ENCODE measurements around the gene TNFRSF11A. TPM values are rescaled to one million over a fixed set of nuclear protein-coding genes. Genes with fewer than 3 reads are reported as not detected.
A peak's percentile ranks its signal among the peaks of the same experiment; 100 is the strongest.

Gene TNFRSF11A
- total RNA-seq, 1 donor from 2014 or later, result 89.9 TPM

DNA sequence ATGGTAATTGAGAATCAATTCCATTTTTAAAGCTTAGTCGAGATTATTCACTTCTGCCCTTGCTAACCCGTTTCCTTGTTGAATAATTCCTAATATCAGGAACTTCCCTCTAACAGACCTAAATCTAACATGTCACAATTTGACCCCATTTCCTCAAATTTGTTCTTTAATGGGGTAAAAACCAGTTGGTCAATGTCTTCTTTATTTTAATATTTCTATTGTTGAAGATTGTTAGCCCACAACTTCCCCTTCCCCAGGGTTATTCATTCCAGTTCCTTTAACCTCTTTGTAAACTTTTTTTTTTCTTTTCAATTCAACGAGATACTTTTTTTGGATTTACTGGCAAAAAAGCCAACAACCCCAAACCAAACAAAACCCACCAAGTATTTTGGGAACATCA is 7.3 kb downstream of the TNFRSF11A start:
- Mint-ChIP-seq H3K4me1 (ENCODE audit: unreplicated experiment) (peaks cover 65% of the 10 kb centered on the region), H3K27me3 (ENCODE audit: unreplicated experiment) (peaks cover 1% of the 10 kb centered on the region), H3K4me3 (ENCODE audit: unreplicated experiment) (peak overlapping the region; percentile 7), H3K9me3 (ENCODE audit: unreplicated experiment) (no peaks in the 10 kb centered on the region), H3K36me3 (ENCODE audit: low read depth, unreplicated experiment) (peaks cover 19% of the 10 kb centered on the region), H3K27ac (ENCODE audit: unreplicated experiment) (no peak overlapping the region)
- DNase-seq (ENCODE audit: low spot score), result no peak
- TF ChIP-seq, protein P1, sequence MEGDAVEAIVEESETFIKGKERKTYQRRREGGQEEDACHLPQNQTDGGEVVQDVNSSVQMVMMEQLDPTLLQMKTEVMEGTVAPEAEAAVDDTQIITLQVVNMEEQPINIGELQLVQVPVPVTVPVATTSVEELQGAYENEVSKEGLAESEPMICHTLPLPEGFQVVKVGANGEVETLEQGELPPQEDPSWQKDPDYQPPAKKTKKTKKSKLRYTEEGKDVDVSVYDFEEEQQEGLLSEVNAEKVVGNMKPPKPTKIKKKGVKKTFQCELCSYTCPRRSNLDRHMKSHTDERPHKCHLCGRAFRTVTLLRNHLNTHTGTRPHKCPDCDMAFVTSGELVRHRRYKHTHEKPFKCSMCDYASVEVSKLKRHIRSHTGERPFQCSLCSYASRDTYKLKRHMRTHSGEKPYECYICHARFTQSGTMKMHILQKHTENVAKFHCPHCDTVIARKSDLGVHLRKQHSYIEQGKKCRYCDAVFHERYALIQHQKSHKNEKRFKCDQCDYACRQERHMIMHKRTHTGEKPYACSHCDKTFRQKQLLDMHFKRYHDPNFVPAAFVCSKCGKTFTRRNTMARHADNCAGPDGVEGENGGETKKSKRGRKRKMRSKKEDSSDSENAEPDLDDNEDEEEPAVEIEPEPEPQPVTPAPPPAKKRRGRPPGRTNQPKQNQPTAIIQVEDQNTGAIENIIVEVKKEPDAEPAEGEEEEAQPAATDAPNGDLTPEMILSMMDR (IDR thresholded peaks at IDR 0.05; ENCODE audit: unreplicated experiment), result no peak

DNA sequence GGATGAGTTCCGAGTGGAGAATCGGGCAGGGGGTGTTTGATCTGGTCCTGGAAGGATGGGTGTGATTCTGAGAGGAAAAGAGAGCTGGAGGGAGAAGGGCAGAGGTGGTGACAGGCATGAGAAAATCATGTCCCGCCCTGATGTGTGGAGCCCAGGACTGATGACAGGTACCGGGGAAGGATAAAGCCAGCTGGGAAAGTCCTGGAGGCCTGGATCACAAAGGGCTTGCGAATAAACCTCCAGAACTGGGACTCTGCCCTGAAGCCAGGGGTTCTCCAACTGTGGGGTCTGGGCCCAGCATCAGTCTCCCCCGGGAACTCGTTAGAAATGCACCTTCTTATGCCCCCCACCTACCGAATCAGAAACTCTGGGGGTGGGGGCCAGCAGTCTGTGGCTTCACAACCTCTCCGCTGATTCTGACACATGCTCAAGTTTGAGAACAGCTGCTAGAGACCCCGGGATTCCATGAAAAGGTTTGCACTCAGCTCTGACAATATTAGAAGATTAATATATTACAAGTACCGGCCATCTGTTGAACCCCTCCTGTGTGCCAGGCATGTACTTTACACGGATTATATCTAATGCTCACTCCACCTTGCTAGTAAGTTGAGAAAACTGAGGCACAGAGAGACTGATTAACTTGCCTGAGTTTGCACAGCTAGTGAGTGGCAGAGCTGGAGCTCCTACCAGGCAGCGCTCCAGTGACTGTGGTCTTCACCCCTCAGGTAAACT is 8.0 kb downstream of the TNFRSF11A start:
- H3K4me1 Mint-ChIP-seq (ENCODE audit: unreplicated experiment), result peaks cover 66% of the 10 kb centered on the region
- no peaks in the 10 kb centered on the region for H3K9me3 Mint-ChIP-seq (ENCODE audit: unreplicated experiment)
- peaks cover 15% of the 10 kb centered on the region for H3K36me3 Mint-ChIP-seq (ENCODE audit: low read depth, unreplicated experiment)
- H3K27ac Mint-ChIP-seq (ENCODE audit: unreplicated experiment), result peak overlapping the region; percentile 39
- DNase-seq (ENCODE audit: low spot score), result no peak
- peak overlapping the region; percentile 7 for H3K4me3 Mint-ChIP-seq (ENCODE audit: unreplicated experiment)
- TF ChIP-seq, protein P1 (IDR thresholded peaks at IDR 0.05; ENCODE audit: unreplicated experiment), result no peak
- no peaks in the 10 kb centered on the region for H3K27me3 Mint-ChIP-seq (ENCODE audit: unreplicated experiment)

DNA sequence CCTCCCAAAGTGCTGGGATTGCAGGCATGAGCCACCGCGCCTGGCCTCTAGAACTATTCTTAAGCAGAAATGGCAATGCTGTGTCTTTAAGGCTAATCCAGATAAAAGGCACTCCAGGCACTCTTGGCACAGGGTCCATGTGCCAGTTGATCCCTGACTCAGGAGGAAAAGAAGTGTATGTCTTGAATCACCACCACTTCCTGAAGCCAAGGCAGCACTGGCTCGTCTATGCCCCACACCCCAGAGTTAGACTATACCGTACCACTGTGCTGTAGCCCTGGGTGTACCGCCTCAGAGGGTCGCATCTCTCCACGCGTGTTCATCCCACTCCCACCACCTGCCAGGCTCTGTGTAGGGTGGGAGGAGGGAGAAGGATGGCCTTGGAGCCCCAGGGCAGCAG is 9.0 kb downstream of the TNFRSF11A start:
- no peaks in the 10 kb centered on the region for H3K9me3 Mint-ChIP-seq (ENCODE audit: unreplicated experiment)
- DNase-seq (ENCODE audit: low spot score), result no peak
- H3K4me3 Mint-ChIP-seq (ENCODE audit: unreplicated experiment), result no peak overlapping the region
- peaks cover 1% of the 10 kb centered on the region for H3K27me3 Mint-ChIP-seq (ENCODE audit: unreplicated experiment)
- TF ChIP-seq, protein P1 (IDR thresholded peaks at IDR 0.05; ENCODE audit: unreplicated experiment), result no peak
- H3K27ac Mint-ChIP-seq (ENCODE audit: unreplicated experiment), result no peak overlapping the region
- H3K36me3 Mint-ChIP-seq (ENCODE audit: low read depth, unreplicated experiment), result peaks cover 14% of the 10 kb centered on the region
- H3K4me1 Mint-ChIP-seq (ENCODE audit: unreplicated experiment), result peaks cover 66% of the 10 kb centered on the region

DNA sequence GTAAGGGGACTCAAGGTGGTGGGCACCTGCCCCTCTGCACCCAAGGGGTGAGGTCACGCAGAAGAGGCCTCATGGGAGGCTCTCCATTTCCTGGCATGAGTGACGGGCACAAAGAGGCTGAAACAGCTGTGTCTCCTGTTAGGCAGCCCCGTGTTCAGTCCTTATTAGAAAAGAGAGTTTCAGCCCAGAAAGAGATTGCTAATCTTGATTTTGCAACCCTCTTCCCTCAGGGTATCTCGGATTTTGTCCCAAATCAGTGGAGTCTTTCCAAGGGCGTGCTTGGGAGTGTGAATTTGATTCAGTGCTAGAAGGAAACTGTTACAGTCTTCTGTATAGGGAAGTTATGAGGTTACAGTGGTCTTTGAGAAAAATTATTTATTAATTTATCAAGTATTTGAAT is 10.4 kb downstream of the TNFRSF11A start:
- Mint-ChIP-seq H3K4me1 (ENCODE audit: unreplicated experiment) (peaks cover 60% of the 10 kb centered on the region), H3K27me3 (ENCODE audit: unreplicated experiment) (peaks cover 4% of the 10 kb centered on the region), H3K9me3 (ENCODE audit: unreplicated experiment) (no peaks in the 10 kb centered on the region), H3K27ac (ENCODE audit: unreplicated experiment) (no peak overlapping the region), H3K36me3 (ENCODE audit: low read depth, unreplicated experiment) (peaks cover 14% of the 10 kb centered on the region), H3K4me3 (ENCODE audit: unreplicated experiment) (no peak overlapping the region)
- DNase-seq (ENCODE audit: low spot score), result no peak
- TF ChIP-seq, protein P1 (IDR thresholded peaks at IDR 0.05; ENCODE audit: unreplicated experiment), result no peak

DNA sequence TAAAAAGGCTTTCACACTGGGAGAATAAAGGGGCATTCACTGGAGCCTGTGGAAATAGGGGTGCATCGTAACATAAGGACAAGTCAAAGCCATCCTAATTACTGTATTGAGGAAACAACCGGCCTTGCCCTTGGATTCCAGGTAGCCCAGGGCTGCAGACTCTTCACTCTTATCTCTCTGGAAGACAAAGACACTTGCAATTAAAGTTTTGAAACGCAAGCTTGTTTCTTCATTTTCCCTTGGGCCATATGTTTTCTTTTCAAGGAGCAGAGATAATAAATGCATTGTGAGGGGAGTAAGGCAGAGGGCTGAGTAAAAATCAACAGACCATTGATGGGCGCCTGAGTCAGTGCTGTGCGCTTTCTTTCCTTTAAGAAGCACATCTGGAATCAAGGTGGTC is 11.5 kb downstream of the TNFRSF11A start:
- TF ChIP-seq, protein P1 (IDR thresholded peaks at IDR 0.05; ENCODE audit: unreplicated experiment), result no peak
- no peaks in the 10 kb centered on the region for H3K9me3 Mint-ChIP-seq (ENCODE audit: unreplicated experiment)
- H3K4me1 Mint-ChIP-seq (ENCODE audit: unreplicated experiment), result peaks cover 60% of the 10 kb centered on the region
- no peak for DNase-seq (ENCODE audit: low spot score)
- no peak overlapping the region for H3K4me3 Mint-ChIP-seq (ENCODE audit: unreplicated experiment)
- peaks cover 5% of the 10 kb centered on the region for H3K27me3 Mint-ChIP-seq (ENCODE audit: unreplicated experiment)
- no peak overlapping the region for H3K27ac Mint-ChIP-seq (ENCODE audit: unreplicated experiment)
- H3K36me3 Mint-ChIP-seq (ENCODE audit: low read depth, unreplicated experiment), result peaks cover 18% of the 10 kb centered on the region

Measured in endothelial cell (in vitro differentiated cells).